Keratinocyte (primary cell): ENCODE data around the gene ATP8A2. TPM values are rescaled to one million over a fixed set of nuclear protein-coding genes. Genes with fewer than 3 reads are reported as not detected.

Source experiments
- DNase-seq: peaks from one replicate; pipeline ENCODE4 v3.0.0-alpha.2; 2011; ENCODE audit warnings: low read depth, missing footprints, low spot score
- FAIRE-seq: peaks from 2 replicates; lab custom pipeline; 2011; peaks lifted over from hg19 to GRCh38; lab: Jason Lieb, UNC
- H2AFZ ChIP-seq: 2 replicates; pipeline ENCODE4 v1.6.0; 2012; ENCODE audit warnings: low read length, control low read depth, inconsistent platforms; ENCODE audit not compliant: control insufficient read depth
- H3K27ac ChIP-seq: 2 replicates; pipeline ENCODE4 v1.5.1; 2011; ENCODE audit warnings: low read length; ENCODE audit not compliant: control insufficient read depth, insufficient read depth
- H3K27me3 ChIP-seq: 3 replicates; pipeline ENCODE4 v1.6.0; 2011; ENCODE audit warnings: low read length; ENCODE audit not compliant: control insufficient read depth, insufficient read depth; ENCODE audit errors: extremely low read depth
- H3K36me3 ChIP-seq, 2 experiments: 2 replicates in 1 of 2; 3 replicates in 1 of 2; pipeline ENCODE4 v1.5.1; 2011; ENCODE audit warnings: low read length in 2 of 2, mild to moderate bottlenecking in 1 of 2; ENCODE audit not compliant: control insufficient read depth in 2 of 2, insufficient read depth in 2 of 2; ENCODE audit errors: extremely low read depth in 1 of 2
- H3K4me1 ChIP-seq: 3 replicates; pipeline ENCODE4 v1.5.1; 2011; ENCODE audit warnings: low read length; ENCODE audit not compliant: control insufficient read depth, insufficient read depth; ENCODE audit errors: extremely low read depth
- H3K4me2 ChIP-seq: 3 replicates; pipeline ENCODE4 v1.6.0; 2011; ENCODE audit warnings: low read depth, low read length; ENCODE audit not compliant: control insufficient read depth, insufficient read depth; ENCODE audit errors: extremely low read depth
- H3K4me3 ChIP-seq, 3 experiments: fragments of 200-600 bp in 1 of 3; sonication (generic) in 1 of 3; 2 replicates in 2 of 3; 3 replicates in 1 of 3; pipeline ENCODE4 v1.5.1; 2011 to 2016; ENCODE audit warnings: low read length in 3 of 3, mild to moderate bottlenecking in 3 of 3, control low read depth in 2 of 3, inconsistent platforms in 1 of 3, low read depth in 1 of 3, mixed read lengths in 1 of 3, mixed run types in 1 of 3, moderate library complexity in 1 of 3; ENCODE audit not compliant: control insufficient read depth in 2 of 3, insufficient read depth in 2 of 3; ENCODE audit errors: extremely low read depth in 1 of 3
- H3K79me2 ChIP-seq: 2 replicates; pipeline ENCODE4 v1.6.0; 2012; ENCODE audit warnings: low read length; ENCODE audit not compliant: control insufficient read depth, insufficient read depth
- H3K9ac ChIP-seq: 3 replicates; pipeline ENCODE4 v1.6.0; 2011; ENCODE audit warnings: low read length; ENCODE audit not compliant: control insufficient read depth, insufficient read depth; ENCODE audit errors: extremely low read depth
- H3K9me1 ChIP-seq: 3 replicates; pipeline ENCODE4 v1.6.0; 2011; ENCODE audit warnings: low read length; ENCODE audit not compliant: control insufficient read depth, insufficient read depth; ENCODE audit errors: extremely low read depth
- H3K9me3 ChIP-seq: 2 replicates; pipeline ENCODE4 v1.5.1; 2012; ENCODE audit warnings: low read depth, low read length; ENCODE audit not compliant: control insufficient read depth
- H4K20me1 ChIP-seq: 3 replicates; pipeline ENCODE4 v1.6.0; 2011; ENCODE audit warnings: low read length; ENCODE audit not compliant: control insufficient read depth, insufficient read depth; ENCODE audit errors: extremely low read depth
- CTCF ChIP-seq, 3 experiments: IDR thresholded peaks in 1 of 3; conservative IDR thresholded peaks in 1 of 3; optimal IDR thresholded peaks in 1 of 3; 2 replicates in 2 of 3; 3 replicates in 1 of 3; pipeline versions ENCODE3 to v1.5.1; 2011; ENCODE audit warnings: low read length in 3 of 3, mild to moderate bottlenecking in 3 of 3, moderate library complexity in 2 of 3, control low read depth in 1 of 3, inconsistent platforms in 1 of 3; ENCODE audit not compliant: insufficient read depth in 2 of 3; ENCODE audit errors: extremely low read depth in 1 of 3
- EZH2 ChIP-seq: IDR thresholded peaks from one replicate; pipeline ENCODE4 v1.6.1; 2012; ENCODE audit warnings: inconsistent platforms, mild to moderate bottlenecking, low read length, moderate library complexity
- dilution Hi-C: fragments of 300-500 bp; cut with MboI; formaldehyde crosslinking; loops from one replicate; pipeline ENCODE4 v1.7.0; 2020; ENCODE audit warnings: low sequenced_read_pairs; ENCODE audit not compliant: extremely low pct_ligation_motif_present
- polyA plus RNA-seq, 5 experiments: library from polyadenylated mRNA; depleted of rRNA in 3 of 5; stranded (reverse) in 3 of 5; stranded (forward) in 1 of 5; unstranded in 1 of 5; fragments of >200 nt; gene quantifications; 1 replicate in 1 of 5; 2 replicates in 3 of 5; 3 replicates in 1 of 5; pipeline versions ENCODE4 v1.2.1 to v1.2.3, GENCODE V29; 2011 to 2012; ENCODE audit warnings: missing spikeins in 2 of 5, low read depth in 1 of 5, low replicate concordance in 1 of 5

Gene ATP8A2
- polyA plus RNA-seq, 1 donor (not counting 4 experiments of a cell fraction or from before 2014, with no cell fraction given) = 0.16 TPM

GRCh38 chr13:25429466-25429865 lies 57.7 kb downstream of the ATP8A2 start:
- no peak overlapping the region for H3K27ac ChIP-seq
- no peak overlapping the region for H3K4me3 ChIP-seq
- no peak overlapping the region for H3K4me2 ChIP-seq
- dilution Hi-C loops = no loop called here
- no peak for TF ChIP-seq CTCF (optimal IDR thresholded peaks at IDR 0.05 in 1 of 3, IDR thresholded peaks at IDR 0.05 in 1 of 3, conservative IDR thresholded peaks at IDR 0.05 in 1 of 3; ENCODE audit: extremely low read depth in 1 of 3, insufficient read depth in 2 of 3, low read length in 3 of 3)
- no peak for TF ChIP-seq EZH2
- H3K27me3 ChIP-seq = no peaks in the 10 kb centered on the region
- FAIRE-seq (no peak), DNase-seq (no peak)
- H4K20me1 ChIP-seq = no peaks in the 10 kb centered on the region
- H3K9ac ChIP-seq = no peak overlapping the region
- H3K36me3 ChIP-seq = no peaks in the 10 kb centered on the region
- H2AFZ ChIP-seq = no peak overlapping the region
- H3K9me3 ChIP-seq = no peaks in the 10 kb centered on the region
- no peaks in the 10 kb centered on the region for H3K9me1 ChIP-seq
- H3K4me1 ChIP-seq = no peaks in the 10 kb centered on the region
- H3K79me2 ChIP-seq = no peaks in the 10 kb centered on the region

GRCh38 chr13:25432691-25433090 lies 60.9 kb downstream of the ATP8A2 start:
- Histone ChIP-seq H2AFZ (no peak overlapping the region), H4K20me1 (no peaks in the 10 kb centered on the region), H3K9me3 (no peaks in the 10 kb centered on the region), H3K9ac (no peak overlapping the region), H3K4me3 (no peak overlapping the region), H3K27ac (no peak overlapping the region), H3K79me2 (no peaks in the 10 kb centered on the region), H3K9me1 (no peaks in the 10 kb centered on the region), H3K36me3 (no peaks in the 10 kb centered on the region), H3K4me1 (no peaks in the 10 kb centered on the region), H3K27me3 (no peaks in the 10 kb centered on the region), H3K4me2 (no peak overlapping the region)
- no peak for DNase-seq
- dilution Hi-C loops = no loop called here
- FAIRE-seq = no peak
- TF ChIP-seq CTCF (optimal IDR thresholded peaks at IDR 0.05 in 1 of 3, IDR thresholded peaks at IDR 0.05 in 1 of 3, conservative IDR thresholded peaks at IDR 0.05 in 1 of 3; ENCODE audit: extremely low read depth in 1 of 3, insufficient read depth in 2 of 3, low read length in 3 of 3) (no peak), EZH2 (no peak)
